ENCODE data around the gene CRHR2.

The CRHR2 gene

DNA sequence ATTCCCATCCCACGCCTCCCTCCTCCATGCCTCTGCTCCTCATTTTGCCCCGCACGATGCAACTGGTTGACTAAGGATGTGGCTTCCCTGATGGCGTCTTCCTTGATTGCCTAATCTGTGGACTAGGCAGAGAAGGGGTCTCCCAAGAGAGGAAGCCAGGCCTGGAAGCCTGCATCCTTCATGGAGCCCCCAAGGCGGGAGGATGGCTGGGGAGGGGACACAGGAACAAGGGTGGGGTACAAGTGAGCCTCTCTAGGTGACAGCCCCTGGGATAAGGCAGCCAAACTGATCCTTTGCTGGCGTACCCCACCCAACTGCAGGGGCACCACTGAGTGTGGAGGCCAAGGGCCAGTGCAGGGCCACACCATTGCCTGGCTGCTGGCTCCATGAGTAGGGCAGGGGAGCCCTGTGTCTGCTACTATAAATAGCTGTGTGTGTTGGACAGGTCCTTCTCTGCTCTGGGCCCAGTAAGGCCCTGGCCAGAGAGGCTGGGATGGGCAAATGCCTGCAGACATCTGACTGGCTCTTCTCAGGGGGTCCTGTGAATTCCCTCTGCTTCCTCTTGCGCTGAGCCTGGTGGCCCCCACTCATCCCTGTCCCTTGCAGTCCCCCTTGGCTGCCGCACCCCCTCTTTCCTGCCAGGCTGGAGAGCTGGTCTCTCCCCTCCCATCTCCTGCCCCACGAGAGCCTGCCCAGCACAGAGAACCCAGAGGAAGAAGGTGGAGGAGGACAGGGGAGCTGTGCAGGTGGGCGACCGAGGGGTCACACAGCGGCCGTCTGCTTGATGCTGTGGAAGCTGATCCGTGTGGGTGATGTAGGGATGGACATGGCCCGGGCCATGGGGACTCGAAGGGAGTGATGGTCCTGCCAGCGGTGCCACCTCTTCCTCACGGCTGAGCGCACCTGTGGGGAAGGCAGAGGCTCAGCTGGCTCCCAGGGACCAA, 29.3 kb downstream of the CRHR2 start:
- no peak for TF ChIP-seq TCF12 (IDR thresholded peaks at IDR 0.05; ENCODE audit: low read depth)
- no peak for TF ChIP-seq EP300 (IDR thresholded peaks at IDR 0.05; ENCODE audit: borderline replicate concordance)
- TF ChIP-seq FOXM1 (IDR thresholded peaks at IDR 0.05; ENCODE audit: borderline replicate concordance, low read depth) = no peak
- no peak for TF ChIP-seq EGR1 (IDR thresholded peaks at IDR 0.05)
- no peak for TF ChIP-seq RAD21 (IDR thresholded peaks at IDR 0.05; ENCODE audit: low read depth)
- no peak for TF ChIP-seq CREB1 (IDR thresholded peaks at IDR 0.05; ENCODE audit: low read depth)
- TF ChIP-seq, protein P1, sequence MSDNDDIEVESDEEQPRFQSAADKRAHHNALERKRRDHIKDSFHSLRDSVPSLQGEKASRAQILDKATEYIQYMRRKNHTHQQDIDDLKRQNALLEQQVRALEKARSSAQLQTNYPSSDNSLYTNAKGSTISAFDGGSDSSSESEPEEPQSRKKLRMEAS (IDR thresholded peaks at IDR 0.05) = no peak

DNA sequence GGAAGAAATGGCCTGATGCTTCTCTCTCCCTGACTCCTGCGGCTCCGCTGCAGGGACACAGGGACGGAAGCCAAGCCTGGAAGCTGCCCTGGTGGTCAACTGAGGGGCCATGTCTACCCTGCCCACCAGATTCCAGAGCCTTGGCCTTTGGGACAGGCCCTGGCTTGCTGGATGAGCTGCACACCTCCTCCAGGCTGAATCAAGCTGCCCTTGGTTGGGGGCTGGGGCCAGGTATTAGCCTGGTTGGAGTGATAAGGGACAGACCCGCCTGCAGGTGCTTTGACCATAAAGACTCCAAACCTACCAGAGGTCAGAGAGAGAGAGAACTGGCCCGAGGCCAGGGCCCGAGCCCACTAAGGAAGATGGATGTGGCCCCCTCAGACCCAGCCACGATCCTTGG, 30.1 kb downstream of the CRHR2 start:
- TF ChIP-seq, protein P2, sequence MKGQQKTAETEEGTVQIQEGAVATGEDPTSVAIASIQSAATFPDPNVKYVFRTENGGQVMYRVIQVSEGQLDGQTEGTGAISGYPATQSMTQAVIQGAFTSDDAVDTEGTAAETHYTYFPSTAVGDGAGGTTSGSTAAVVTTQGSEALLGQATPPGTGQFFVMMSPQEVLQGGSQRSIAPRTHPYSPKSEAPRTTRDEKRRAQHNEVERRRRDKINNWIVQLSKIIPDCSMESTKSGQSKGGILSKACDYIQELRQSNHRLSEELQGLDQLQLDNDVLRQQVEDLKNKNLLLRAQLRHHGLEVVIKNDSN (IDR thresholded peaks at IDR 0.05) = no peak
- no peak for TF ChIP-seq RAD21 (IDR thresholded peaks at IDR 0.05; ENCODE audit: low read depth)
- no peak for TF ChIP-seq EP300 (IDR thresholded peaks at IDR 0.05; ENCODE audit: borderline replicate concordance)
- no peak for TF ChIP-seq FOXM1 (IDR thresholded peaks at IDR 0.05; ENCODE audit: borderline replicate concordance, low read depth)
- no peak for TF ChIP-seq TEAD4 (IDR thresholded peaks at IDR 0.05)
- TF ChIP-seq CREB1 (IDR thresholded peaks at IDR 0.05; ENCODE audit: low read depth) = no peak
- no peak for TF ChIP-seq TAF1 (IDR thresholded peaks at IDR 0.05; ENCODE audit: low read depth)
- TF ChIP-seq, protein P3, sequence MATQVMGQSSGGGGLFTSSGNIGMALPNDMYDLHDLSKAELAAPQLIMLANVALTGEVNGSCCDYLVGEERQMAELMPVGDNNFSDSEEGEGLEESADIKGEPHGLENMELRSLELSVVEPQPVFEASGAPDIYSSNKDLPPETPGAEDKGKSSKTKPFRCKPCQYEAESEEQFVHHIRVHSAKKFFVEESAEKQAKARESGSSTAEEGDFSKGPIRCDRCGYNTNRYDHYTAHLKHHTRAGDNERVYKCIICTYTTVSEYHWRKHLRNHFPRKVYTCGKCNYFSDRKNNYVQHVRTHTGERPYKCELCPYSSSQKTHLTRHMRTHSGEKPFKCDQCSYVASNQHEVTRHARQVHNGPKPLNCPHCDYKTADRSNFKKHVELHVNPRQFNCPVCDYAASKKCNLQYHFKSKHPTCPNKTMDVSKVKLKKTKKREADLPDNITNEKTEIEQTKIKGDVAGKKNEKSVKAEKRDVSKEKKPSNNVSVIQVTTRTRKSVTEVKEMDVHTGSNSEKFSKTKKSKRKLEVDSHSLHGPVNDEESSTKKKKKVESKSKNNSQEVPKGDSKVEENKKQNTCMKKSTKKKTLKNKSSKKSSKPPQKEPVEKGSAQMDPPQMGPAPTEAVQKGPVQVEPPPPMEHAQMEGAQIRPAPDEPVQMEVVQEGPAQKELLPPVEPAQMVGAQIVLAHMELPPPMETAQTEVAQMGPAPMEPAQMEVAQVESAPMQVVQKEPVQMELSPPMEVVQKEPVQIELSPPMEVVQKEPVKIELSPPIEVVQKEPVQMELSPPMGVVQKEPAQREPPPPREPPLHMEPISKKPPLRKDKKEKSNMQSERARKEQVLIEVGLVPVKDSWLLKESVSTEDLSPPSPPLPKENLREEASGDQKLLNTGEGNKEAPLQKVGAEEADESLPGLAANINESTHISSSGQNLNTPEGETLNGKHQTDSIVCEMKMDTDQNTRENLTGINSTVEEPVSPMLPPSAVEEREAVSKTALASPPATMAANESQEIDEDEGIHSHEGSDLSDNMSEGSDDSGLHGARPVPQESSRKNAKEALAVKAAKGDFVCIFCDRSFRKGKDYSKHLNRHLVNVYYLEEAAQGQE (IDR thresholded peaks at IDR 0.05; ENCODE audit: low read depth) = no peak
- TF ChIP-seq ZBTB7A (IDR thresholded peaks at IDR 0.05; ENCODE audit: low read depth) = no peak
- TF ChIP-seq, protein P1 (IDR thresholded peaks at IDR 0.05) = no peak
- no peak for TF ChIP-seq CEBPB (IDR thresholded peaks at IDR 0.05)
- no peak for TF ChIP-seq YY1 (IDR thresholded peaks at IDR 0.05; ENCODE audit: low read depth)

DNA sequence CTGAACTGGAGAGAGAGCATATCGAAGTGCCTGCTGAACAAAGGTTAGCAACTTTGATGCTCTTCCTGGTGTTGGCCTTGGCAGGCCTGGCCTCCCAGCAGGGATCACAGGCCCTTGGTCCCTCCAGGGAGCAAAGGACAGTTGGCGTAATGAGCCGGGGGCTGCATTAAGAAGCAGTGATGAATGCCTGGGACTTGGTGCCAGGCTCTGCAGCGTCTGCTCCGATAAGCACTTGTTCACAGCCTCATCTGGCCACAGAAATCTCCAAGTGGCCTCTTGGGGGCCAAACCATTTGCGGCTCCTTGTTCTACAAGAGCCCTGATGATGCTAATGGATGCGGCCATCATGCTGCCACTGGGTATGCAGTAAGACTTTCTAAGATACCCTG, 31.8 kb downstream of the CRHR2 start:
- TF ChIP-seq, protein P3 (IDR thresholded peaks at IDR 0.05; ENCODE audit: low read depth) = no peak
- TF ChIP-seq RAD21 (IDR thresholded peaks at IDR 0.05; ENCODE audit: low read depth) = no peak
- TF ChIP-seq, protein P2 (IDR thresholded peaks at IDR 0.05) = no peak
- no peak for TF ChIP-seq FOXM1 (IDR thresholded peaks at IDR 0.05; ENCODE audit: borderline replicate concordance, low read depth)
- no peak for TF ChIP-seq TEAD4 (IDR thresholded peaks at IDR 0.05)
- no peak for TF ChIP-seq EGR1 (IDR thresholded peaks at IDR 0.05)
- no peak for TF ChIP-seq YY1 (IDR thresholded peaks at IDR 0.05; ENCODE audit: low read depth)
- no peak for TF ChIP-seq CEBPB (IDR thresholded peaks at IDR 0.05)
- no peak for TF ChIP-seq TCF12 (IDR thresholded peaks at IDR 0.05; ENCODE audit: low read depth)

DNA sequence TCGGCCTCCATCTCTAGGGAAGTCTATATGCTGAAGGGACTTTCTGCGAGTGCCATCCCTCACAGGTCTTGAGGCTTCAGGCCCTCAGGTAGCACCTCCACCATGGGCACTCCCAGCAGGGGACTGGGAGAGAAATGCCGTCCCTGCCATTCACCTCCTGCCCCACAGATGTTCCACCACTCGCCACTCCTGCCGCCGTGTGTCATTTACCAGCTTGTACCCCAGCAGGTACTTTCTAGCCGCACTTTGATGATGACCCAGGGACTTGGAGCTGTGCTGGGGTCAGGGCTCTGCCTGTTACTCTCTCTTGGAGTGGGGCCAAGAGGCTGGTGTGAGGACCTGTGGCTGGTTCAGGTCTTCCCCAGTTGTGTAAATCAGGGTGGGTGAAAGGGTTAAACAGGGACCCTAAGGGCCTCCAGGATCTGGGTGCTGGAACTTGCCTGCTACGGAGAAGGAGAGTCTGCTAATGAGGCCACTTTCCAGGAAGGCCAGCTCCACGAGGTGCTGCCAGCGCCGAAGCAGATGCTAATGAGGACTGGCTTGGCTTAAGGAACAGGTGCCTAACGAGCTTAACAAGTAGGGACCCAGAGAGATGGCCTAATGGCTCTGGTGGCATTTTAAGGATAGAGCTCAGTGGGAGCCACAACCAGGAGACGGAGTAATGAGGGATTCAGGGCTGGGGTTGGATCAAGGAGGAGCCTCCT, 32.4 kb downstream of the CRHR2 start:
- TF ChIP-seq NFIC (IDR thresholded peaks at IDR 0.05) (no peak), CREB1 (IDR thresholded peaks at IDR 0.05; ENCODE audit: low read depth) (no peak), EGR1 (IDR thresholded peaks at IDR 0.05) (no peak), CEBPB (IDR thresholded peaks at IDR 0.05) (no peak), RAD21 (IDR thresholded peaks at IDR 0.05; ENCODE audit: low read depth) (no peak), YY1 (IDR thresholded peaks at IDR 0.05; ENCODE audit: low read depth) (no peak), FOXM1 (IDR thresholded peaks at IDR 0.05; ENCODE audit: borderline replicate concordance, low read depth) (no peak), TEAD4 (IDR thresholded peaks at IDR 0.05) (no peak), TCF12 (IDR thresholded peaks at IDR 0.05; ENCODE audit: low read depth) (no peak)

DNA sequence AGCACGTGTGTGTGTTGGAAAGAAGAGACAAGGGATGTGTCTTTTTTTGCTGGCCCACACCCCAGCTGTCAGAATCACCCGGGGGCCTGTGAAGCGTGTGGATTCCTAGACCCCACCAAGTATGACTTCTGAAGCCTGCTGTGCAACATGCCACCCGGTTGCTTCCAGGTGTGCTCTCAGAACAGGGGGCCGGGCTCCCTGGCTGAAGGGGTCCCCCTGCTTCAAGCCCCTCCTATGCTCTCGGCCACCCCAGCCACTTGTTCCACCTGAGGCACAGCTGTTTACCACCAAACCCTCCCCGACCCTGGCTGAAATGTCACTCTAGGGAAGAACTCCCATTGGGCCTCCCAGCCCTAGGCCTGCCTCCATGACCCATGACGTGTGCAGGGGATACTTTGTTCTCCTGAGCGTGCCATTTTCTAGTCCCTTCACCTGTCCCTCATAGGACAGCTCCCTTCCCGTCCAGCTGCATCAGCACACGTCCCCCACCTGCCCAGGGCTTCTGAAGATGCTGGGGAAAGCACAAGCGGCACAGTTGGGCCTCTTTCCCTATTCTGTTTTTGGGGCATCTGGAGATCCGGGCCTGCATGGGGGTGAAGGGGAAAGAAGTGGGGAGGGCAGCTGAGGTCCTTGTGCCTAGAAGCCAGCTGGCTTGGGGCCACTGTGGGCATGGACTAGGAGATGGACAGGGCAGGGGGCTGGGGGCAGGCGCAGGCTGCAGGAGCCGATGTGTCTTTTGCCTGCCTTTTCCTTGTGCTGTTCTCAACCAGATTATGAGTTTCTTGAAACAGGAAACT, 33.3 kb downstream of the CRHR2 start:
- TF ChIP-seq, protein P1 (IDR thresholded peaks at IDR 0.05) = no peak
- TF ChIP-seq, protein P3 (IDR thresholded peaks at IDR 0.05; ENCODE audit: low read depth) = no peak
- TF ChIP-seq CEBPB (IDR thresholded peaks at IDR 0.05) (no peak), RAD21 (IDR thresholded peaks at IDR 0.05; ENCODE audit: low read depth) (no peak), YY1 (IDR thresholded peaks at IDR 0.05; ENCODE audit: low read depth) (no peak), FOXM1 (IDR thresholded peaks at IDR 0.05; ENCODE audit: borderline replicate concordance, low read depth) (no peak), EGR1 (IDR thresholded peaks at IDR 0.05) (no peak), TCF12 (IDR thresholded peaks at IDR 0.05; ENCODE audit: low read depth) (no peak), TEAD4 (IDR thresholded peaks at IDR 0.05) (no peak), EP300 (IDR thresholded peaks at IDR 0.05; ENCODE audit: borderline replicate concordance) (no peak), ZBTB7A (IDR thresholded peaks at IDR 0.05; ENCODE audit: low read depth) (no peak), TAF1 (IDR thresholded peaks at IDR 0.05; ENCODE audit: low read depth) (no peak), CREB1 (IDR thresholded peaks at IDR 0.05; ENCODE audit: low read depth) (no peak), NFIC (IDR thresholded peaks at IDR 0.05) (no peak)
- TF ChIP-seq, protein P2 (IDR thresholded peaks at IDR 0.05) = no peak
